UCSD-AML1 (cell line): ENCODE measurements around the gene STIM1.

ENCODE experiments used
- DNase-seq: peaks from one replicate; lab custom pipeline; 2025; ENCODE audit not compliant: unreplicated experiment; lab: John Stamatoyannopoulos, UW

Gene STIM1

DNA sequence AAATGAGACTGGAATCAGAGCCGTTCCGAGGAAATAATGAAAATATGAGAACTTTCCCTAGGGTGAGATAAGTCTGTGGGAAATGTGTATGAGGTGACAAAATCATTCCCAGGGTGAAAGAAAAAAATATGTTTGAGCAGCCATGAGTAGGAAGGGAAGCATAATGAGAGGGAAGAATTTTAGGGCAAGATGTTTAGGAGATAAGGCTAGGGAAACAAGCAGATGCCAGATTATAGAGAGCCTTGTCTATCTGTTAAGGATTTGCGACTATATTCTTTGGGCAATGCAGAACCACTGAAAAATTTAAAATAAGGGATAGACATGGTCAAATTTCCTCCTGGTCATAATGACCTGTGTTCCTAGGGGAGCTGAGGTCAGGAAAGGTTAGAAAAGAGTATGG lies 54.4 kb downstream of the STIM1 start:
- no peak for DNase-seq

DNA sequence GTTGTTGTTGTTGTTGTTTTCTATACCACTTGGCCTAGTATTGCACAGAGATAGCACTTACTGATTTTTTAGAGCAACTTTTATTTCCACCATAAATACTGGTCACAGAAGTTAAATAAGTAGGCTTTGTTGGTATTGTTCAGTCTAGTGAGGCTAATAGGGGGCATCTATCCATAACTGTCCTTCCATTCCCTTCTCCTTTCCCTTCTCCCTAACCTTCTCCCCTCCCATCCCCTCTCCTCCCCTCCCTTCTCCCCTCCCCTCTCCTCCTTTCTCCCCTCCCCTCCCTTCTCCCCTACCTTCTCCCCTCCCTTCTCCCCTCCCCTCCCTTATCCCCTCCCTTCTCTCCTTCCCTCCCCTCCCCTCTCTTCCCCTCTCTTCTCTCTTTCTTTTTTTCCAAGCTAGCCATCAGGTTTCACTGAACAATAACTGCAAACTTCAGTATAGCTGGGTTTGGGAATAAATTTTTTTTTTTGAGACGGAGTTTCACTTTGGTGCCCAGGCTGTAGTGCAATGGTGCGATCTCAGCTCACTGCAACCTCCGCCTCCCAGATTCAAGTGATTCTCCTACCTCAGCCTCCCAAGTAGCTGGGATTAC lies 56.5 kb downstream of the STIM1 start:
- no peak for DNase-seq

DNA sequence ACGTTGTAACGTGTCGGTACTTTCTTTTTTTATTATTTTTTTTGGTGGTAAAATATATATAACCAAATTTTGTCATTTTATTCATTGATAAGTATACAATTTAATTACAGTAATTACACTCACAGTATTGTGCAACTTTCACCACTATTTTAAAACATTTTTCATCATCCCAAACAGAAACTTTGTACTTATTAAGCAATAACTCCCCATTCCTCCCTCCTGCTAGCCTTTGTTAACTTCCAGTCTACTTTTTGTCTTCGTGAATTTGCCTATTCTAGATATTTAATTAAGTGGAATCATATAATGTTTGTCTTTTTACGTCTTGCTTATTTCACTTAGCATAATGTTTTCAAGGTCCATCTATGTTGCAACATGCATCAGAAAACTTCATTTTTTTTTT lies 58.5 kb downstream of the STIM1 start:
- no peak for DNase-seq

DNA sequence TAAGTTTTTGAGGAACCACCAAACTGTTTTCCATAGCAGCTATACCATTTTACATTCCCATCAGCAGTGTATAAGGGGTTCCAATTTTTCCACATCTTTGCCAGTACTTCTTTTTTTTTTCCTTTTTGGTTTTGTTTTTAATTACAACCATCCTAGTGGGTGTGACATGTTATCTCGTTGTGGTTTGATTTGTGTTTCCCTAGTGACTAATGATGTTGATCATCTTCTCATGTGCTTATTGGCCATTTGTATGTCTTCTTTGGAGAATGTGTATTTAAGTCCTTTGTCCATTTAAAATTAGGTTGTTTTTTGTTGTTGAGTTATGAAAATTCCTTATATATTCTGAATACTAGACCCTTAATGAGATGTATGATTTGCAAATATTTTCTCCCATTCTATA lies 59.3 kb downstream of the STIM1 start:
- no peak for DNase-seq

DNA sequence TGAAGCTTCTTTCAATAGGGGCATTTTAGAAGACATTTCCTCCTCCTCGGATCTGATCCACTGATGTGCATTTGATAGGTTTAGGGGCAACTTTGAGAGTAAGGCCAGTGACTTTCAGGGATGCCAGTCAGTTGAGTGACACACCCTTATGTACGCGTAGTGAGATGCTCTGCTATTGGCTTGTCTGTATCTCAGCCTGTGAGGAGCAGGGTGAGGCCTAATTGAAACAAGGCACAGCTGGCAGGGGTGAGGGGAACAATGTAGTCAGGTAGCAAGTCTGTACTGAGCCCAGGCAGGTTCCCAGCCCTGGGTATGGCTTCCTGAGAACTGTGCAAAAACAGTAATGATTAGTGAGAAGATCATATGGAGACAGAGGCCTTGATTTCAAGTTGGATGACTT lies 61.5 kb downstream of the STIM1 start:
- DNase-seq: no peak

DNA sequence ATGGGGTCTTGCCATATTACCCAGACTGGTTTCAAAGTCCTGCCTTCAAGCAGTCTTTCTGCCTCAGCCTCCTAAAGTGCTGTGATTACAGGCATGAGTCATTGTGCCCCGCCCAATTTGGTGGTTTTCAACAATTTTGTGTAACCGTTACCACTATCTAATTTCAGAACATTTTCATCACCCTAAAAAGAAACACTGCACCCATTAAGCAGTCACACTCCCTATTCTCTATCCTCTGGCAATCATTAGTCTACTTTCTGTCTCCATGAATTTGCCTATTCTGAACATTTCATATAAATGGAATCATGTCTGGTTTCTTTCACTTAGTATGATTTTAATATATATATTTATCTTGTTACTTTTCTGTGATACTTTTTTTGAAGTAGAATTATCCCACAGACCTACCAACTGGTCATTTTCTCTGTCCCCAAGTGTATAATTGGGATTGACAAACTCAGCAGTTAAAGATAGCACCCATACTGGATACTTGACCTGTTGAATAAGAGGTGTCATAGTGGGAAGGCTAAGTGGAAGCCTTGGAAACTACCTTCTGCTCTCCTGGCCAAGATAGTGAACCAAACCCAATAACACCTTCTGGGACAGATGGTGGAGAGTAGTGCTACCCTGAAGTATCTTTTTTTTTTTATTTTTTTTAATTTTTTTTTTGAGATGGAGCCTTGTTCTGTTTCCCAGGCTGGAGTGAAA lies 64.8 kb downstream of the STIM1 start:
- DNase-seq: no peak

DNA sequence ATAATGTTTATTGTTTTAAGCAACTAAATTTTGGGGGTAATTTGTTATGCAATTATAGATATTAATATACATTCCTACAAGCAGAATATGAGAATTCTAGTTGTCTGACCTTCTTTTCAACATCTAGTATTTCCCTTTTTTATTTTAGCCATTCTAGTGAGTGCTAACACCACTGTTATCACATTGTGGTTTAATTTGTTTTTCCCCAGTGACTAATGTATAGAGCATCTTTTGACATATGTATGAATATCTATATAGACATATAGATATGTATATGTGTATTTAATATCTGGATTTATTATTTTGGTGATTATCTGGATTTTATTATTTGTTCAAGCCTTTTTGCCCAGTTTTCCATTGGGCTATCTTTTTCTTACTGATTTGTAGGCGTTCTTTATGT lies 66.6 kb downstream of the STIM1 start:
- no peak for DNase-seq

DNA sequence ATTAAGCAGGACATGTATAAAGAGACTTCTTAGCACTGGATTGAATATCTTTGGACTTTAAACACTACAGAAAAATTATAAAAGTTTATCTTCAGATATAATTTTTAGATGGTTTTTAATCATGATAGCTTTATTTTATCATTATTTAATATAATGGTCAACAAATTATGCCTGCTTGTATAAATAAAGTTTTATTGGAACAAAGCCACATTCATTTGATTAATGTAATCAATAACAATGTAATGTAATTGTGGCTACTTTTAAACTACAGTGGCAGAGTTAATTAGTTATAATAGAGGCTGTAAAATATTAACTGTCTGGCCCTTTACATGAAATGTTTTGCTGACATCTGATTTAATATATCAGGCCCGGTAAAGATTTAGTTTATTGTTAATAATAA lies 70.0 kb downstream of the STIM1 start:
- DNase-seq: no peak

DNA sequence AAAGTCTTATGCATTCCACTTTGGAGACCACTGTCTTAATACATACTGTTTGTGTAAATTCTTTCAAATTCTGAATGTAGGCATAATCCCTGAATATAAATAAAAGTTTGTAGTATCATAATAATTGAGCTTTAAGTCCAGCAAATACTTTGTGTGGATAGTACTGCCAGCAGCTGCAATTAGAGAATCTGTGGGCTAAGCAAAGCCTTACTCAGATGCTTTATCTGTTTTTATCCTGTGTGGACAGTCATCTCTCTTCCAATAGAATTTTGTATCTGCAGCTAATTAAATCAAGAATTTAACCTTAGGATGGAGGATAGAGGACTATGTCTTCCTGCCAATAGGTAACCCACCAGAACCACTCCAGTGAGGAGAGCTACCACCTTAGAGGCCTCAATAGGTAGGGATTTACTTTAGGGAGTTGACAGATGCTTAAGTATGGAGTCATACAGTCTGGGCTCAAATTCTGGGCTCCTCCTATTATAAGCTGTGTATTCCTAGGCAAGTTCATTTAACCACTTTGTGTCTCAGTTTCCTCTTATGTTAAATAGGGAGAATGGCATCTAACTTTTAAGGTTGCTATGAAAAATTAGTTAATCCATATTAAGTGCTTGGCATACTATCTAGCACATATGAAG lies 71.1 kb downstream of the STIM1 start:
- no peak for DNase-seq

DNA sequence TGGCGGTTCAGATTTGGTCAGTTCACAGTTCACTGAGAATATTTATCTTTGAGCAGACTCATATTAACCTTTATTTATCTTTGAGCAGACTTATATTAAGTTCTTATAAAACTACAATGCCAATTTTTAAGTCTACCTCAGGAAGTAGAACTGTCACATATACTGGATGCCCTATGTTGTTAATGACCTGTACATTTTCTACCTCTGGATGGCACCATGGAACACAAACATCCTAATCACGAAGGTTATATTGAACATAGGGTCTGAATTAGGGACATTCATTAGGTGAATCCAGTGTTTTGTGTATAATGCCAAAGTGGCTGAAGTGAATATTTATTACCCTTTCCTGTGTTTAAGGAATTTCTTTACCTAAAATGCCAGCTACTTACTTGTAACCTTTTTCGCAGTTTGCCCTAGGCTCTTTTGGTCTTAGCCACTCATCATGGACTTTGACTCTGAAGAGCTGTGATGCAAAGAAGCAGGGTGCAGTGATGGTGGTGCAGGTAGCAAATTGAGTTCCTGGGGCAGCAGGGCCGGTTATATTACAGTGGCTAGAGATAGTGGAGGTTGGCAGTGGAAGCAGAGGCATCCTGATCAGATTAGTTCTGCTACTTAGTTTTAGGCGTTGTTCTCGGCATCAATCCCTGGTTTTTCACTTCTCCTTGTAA lies 71.8 kb downstream of the STIM1 start:
- DNase-seq: no peak

DNA sequence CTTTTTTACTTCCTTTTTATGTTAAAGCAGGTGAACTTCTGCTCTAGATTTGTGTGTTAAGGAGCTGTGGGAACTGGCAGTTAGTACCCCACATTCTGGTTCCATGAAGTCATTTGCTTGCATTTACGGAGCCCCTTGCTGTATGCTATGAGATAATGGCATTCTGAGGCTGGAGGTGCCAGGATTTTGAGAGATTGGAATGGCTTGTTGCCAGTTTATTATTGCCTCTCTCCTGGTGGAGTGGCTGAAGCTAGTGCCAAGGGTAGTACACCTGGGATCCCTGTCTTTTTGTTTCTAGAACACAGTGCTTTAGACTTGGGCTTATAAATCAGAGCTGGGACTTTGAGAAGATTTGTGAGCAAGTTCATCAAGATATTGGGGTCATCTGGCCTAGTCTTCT lies 73.8 kb downstream of the STIM1 start:
- DNase-seq: no peak

DNA sequence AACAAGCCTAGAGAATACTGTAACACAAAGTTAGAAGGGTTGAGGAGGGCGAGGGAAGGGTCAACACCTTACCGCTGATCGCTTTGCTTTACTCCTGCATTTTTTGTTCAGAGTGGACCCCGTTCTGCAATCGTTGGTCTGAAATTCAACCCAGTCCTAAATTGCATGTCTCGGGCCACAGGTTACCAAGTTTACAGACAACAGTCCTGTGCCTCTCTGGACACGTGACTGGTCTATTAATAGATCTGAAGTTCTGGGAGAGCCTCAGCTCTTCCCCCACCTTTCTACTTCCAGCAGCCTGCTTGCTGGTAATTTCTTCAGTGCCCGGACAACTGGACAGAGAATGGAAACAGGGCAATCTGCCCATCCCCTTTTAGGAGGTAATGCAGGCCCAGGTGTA lies 74.2 kb downstream of the STIM1 start:
- no peak for DNase-seq

DNA sequence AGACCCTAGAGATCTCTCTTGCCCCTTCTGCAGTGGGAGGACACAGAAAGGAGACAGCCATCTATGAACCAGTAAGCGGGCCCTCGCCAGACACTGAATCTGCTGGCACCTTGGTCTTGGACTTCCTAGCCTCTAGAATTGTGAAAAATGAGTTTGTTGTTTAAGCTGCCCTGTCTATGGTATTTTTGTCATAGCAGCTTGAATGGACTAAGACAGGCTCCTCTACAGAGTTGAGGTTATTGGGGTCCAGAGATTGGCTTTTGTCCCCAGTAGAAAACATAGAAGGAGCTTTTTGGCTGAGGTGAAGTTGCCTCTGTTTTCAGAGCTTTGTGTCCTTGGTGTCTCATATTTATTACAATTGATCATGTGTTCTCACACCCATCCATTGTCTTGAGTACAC lies 77.2 kb downstream of the STIM1 start:
- no peak for DNase-seq

DNA sequence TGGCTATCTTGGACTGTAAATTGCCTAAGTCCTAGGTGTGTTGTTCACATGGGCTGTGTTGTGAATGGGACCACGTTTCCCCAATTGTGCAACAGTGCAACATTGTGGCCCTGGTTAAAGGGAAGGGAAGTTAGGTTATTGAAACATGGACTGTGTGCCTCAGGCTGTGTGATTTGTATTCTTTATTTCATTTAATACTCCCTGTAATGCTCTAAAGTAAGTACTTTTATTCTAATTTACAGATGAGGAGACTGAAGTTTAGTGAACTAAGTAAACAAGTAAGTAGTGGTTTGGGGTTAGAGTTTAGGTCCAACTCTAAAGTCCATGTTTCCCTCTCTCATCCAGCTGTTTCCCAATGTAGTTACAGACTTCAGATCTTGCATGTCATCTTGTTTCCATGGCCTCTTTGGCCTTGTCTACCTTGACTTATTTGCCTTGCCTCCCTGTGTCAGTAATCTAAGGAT lies 77.7 kb downstream of the STIM1 start:
- no peak for DNase-seq

DNA sequence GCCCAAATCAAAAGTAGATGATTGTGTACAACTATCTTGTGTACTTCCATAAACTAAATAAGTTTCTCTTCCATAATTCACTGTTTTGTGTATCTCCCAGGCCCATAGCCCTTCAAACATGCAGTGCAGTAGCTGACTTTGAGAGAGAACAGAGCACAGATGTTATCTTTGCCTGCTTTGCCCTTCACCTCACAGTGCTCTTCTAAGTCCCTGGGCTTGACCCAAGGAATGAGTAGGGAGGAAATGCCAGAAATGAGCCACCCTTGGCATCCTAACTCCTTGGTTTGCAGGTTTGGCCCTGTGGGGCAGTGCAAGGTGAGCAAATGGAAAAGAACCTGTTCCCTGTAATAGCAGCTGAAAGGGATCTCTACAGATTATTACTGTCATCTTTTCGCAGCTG lies 79.2 kb downstream of the STIM1 start:
- no peak for DNase-seq

DNA sequence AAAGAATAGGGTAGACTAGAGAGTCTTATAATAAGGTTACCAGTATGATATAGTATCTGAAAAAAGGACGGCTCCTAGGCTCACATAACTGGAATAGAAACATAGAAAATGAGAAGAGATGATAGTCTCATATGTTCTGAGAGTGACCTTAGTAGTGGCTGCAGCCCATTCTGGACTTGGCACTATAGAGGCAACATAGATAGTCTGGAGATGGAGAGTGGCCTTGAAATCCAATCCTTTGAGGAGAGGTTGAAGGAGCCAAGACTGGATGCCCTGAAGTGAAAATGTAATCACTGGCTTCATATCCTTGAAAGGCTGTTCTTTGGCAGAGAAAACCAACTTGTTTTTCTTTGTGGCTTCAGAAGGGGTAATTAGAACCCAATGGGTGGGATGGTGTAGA lies 81.1 kb downstream of the STIM1 start:
- DNase-seq: no peak

DNA sequence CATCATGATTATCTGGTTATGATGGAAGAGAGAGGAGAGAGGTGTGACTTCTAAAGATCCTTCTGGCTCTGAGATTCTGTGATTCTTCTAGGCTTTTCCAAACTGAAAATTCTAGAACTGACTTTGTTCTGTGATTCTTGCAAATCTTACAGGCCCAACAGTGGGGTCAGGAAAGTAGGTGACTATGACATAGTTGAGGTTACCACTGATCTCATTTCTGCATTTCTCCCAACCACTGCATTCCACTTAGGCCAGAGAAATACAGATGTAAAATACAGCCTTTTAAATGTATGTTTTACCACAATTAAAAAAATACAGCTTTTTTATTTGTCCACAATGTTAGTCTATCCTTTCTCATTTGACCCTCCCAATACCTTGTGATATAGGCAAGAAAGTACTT lies 83.7 kb downstream of the STIM1 start:
- no peak for DNase-seq

DNA sequence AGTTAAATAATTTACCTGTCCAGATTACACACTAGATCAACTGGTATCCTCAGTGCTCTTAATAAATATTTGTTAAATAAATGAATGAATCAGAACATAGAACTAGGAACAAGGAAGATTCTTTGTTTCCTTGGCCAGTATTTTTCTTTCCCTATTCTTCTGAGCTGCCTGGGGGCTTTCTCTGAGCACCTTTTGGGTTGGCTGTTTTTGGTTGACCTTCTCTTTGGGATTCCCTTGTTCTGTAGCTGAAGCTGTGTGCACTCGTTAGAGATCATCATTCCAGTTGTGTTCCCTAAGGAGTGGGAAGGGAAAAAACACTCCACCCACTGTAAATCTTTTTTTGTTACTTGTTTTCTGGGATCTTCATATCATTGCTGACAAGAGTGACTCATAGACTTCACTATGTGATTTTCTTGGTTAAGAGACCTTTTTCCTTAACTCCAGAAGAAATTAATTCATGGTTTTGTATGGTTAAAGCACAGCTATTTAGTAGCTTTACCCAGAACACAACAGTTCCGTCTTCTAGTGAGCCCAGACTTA lies 84.3 kb downstream of the STIM1 start:
- DNase-seq: no peak

DNA sequence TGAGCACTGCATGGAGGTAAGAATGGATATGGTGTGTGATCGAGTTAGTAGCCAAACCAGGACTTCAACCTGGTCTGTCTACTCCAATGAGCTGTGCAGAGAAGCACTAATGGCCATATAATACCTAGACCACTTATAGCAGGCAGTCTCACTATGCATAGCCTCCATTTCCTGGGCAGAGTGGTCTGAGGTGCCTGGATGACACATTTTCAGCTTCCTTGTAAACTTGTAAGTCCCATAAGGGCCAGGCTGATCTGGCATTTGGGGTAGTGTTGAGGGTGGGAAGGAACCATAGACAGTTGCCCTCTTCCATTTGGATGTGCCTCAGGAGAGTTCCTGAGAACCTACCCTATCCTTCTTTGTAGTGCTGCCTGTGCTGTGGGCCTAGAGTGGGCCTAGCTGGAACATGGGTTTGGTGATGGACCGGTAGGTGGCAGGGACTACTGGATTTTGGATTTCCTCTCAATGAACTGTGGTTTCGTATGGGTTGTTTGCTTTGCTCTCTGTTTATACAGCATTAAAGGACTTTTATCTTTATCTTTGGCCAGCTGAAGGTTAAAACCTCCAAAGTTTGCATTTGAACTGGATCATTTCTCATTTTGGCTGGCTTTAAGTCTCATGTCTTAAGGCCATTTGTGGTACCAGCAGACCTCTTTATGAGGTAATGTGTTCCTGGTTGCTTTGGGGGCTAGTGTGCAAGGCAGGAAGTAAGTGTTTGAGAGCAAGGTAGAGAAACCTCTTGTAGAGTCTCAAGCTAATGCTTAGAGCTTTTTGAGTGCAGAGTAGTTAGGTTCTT lies 86.9 kb downstream of the STIM1 start:
- DNase-seq: peak; percentile 17

DNA sequence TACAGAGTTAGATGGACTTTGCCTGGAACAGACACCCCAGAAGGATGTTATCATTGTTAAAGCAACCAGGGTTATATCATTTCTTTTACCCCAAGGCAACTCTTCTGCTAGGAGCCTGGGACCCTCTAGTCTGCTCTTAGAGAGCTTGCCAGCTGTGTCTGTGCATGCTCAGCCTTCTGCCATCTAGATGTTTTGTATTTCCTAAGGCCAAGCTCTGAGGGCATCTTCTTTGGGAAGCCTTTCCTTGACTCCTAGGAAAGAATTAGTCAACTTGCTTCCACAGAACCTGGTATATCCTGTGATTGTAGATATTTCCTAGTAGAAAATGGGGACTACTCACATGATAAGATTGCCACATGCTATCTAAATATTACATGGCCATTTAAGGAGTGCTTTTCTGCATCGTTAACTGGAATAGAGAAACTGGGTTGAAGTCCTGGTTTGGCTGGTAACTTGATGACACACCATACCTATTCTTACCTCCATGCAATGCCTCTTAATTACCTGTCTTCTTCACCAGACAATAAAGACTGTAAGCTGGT lies 87.6 kb downstream of the STIM1 start:
- no peak for DNase-seq

DNA sequence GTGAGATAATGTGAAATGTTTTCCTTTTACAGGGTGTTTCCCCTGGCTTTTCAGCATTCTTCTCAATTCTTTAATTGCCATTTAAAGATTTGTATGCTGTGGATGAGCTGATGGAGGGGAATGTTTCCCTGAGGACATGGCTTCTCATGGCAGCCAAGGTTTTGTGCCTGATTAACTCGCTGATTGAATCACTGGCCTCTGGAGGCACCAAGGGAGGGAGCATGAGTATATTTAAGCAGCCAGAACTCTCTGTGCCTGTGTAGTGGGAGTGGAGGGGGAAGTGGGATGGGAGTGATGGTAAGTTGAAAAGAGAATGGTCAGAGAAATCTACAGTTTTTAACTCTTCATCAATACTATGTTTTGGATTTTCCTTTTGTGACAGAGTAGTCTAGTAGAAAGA lies 88.7 kb downstream of the STIM1 start:
- DNase-seq: no peak
